HG02759 (cell line): Measurements from ENCODE around the gene SPOUT1.
"Not testable (repeated sequence)": the region's sequence is repeated elsewhere in the genome, so short reads cannot be mapped to it uniquely, and the experiment has no call there.

Source experiments
- ATAC-seq: cut with Tn5 transposase; IDR thresholded peaks from one replicate; pipeline ENCODE4 v1.9.1; 2021; ENCODE audit warnings: mild to moderate bottlenecking, moderate library complexity; ENCODE audit not compliant: unreplicated experiment

Gene SPOUT1

GRCh38 chr9:128829477-128830251 lies at the start of gene SPOUT1:
Gene SPOUT1 (minus strand): TSS chr9:128829794. CDS start chr9:128829780, 14 bp downstream.
- peak; percentile 97 for ATAC-seq

GRCh38 chr9:128877852-128878251 lies 48.3 kb upstream of the SPOUT1 start:
- ATAC-seq = no peak

DNA sequence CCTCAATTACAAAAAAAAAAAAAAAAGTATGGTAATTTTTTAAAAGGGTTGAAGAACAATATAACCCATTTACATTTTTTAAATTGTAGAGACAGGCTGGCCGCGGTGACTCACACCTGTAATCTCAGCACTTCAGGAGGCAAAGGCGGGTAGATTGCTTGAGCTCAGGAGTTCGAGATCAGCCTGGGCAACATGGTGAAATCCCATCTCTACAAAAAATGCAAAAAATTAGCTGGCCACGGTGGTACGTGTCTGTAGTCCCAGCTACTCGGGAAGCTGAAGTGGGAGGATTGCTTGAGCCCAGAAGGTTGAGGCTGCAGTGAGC lies 41.3 kb upstream of the SPOUT1 start:
- ATAC-seq = not testable (repeated sequence)

DNA sequence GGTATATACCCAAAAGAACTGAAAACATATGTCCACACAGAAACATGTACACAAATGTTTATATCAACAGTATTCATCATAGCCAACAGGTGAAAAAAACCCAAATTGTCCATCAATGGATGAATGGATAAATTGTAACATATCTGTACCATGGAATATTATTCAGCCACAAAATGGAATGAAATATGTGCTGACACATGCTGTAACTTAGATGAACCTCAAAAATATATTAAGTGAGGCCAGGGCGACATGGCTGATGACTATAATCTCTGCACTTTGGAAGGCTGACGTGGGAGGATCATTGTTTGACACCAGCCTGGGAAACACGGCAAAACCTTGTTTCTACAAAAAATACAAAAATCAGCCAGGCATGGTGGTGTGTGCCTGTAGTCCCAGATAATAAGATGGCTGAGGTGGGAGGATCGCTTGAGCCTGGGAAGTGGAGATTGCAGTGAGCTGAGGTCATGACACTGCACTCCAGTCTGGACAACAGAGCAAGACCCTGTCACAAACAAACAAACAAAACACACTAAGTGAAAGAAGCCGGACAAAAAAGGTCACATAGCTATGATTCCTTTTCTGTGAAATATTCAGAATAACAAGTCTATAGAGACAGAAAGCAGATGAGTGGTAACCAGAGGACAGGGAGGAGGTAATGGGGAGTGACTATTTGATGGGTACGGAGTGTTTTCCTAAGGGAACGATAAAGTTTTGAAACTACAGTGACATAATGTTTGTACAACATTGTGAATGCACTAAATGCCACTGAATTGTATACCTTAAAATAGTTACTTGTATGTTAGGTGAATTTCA lies 40.7 kb upstream of the SPOUT1 start:
- no peak for ATAC-seq

DNA sequence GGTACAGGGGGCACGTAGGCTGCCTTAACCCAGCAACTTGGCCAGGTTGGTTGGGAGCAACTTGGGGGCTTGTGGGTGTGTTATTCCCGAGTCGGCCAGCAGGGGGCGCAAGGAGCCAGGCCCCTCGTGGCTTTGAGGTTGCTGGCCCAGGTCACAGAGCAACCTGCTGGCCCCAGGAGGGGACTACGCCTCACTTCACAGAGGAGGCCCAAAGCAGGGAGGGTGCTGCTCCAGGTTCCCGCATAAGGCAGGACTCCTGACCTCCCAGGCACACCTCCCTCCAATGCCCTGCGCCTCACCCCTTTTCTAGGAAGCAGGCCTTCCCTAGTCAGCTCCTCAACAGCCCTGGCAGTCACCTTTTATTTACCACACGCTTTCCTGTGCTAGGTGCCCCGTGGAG lies 34.1 kb upstream of the SPOUT1 start:
- no peak for ATAC-seq

- no peak for ATAC-seq
Measured at GRCh38 chr9:128862401-128862851, 32.8 kb upstream of the SPOUT1 start.

GRCh38 chr9:128861501-128861900 lies 31.9 kb upstream of the SPOUT1 start:
- ATAC-seq = no peak

DNA sequence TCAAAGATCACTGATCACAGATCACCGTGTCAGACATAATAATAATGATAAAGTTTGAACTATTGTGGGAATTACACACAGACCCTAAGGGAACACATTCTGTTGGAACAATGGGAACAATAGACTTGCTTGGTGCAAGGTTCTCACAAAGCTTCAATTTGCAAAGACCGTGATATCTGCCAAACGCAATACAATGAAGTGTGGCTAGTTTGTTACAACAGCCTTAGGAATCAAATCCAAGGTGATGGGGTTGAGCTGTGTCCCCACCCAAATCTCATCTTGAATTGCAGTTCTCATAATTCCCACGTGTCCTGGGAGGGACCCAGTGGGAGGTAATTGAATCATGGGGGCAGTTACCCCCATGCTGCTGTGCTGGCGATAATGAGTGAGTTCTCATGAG lies 31.3 kb upstream of the SPOUT1 start:
- ATAC-seq = no peak

GRCh38 chr9:128858476-128858875 lies 28.9 kb upstream of the SPOUT1 start:
- ATAC-seq = not testable (repeated sequence)

GRCh38 chr9:128854454-128854853 lies 24.9 kb upstream of the SPOUT1 start:
- ATAC-seq = not testable (repeated sequence)

DNA sequence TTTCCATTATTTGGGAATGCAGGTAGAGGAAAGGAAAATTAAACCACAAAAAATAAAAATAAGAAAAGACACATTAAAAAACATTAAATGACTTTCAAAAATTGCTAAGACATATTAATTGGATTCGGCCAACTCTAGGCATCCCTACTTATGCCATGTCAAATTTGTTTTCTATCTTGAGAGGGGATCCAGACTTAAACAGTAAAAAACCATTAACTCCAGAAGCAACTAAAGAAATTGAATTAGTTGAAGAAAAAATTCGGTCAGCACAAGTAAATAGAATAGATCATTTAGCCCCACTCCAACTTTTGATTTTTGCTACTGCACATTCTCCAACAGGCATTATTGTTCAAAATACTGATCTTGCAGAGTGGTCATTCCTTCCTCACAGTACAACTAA lies 23.1 kb upstream of the SPOUT1 start:
- ATAC-seq = not testable (repeated sequence)

DNA sequence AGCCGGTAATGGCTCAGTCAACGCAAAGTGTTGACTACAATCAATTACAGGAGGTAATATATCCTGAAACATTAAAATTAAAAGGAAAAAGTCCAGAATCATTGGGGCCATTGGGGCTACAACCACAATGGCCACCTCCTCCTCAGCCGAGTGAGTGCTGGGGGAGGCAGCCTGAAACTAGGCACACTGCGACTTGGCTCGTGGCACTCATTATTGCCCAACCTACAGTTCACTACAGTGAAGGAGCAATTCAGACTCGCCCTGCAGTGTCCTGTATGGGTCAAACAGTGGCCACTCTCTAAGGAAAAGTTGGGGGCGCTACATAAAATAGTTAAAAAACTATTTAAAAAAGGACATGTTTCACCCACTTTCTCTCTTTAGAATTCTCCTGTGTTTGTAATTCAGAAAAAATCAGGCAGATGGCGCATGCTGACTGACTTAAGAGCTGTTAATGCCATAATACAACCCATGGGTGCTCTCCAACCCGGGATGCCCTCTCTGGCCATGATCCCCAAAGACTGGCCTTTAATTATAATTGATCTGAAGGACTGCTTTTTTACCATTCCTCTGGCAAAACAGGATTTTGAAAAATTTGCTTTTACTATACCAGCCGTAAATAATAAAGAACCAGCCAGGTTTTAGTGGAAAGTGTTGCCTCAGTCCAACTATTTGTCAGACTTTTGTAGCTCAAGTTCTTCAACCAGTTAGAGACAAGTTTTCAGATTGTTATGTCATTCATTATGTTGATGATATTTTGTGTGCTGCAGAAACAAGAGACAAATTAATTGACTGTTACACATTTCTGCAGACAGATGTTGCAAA lies 22.4 kb upstream of the SPOUT1 start:
- not testable (repeated sequence) for ATAC-seq

DNA sequence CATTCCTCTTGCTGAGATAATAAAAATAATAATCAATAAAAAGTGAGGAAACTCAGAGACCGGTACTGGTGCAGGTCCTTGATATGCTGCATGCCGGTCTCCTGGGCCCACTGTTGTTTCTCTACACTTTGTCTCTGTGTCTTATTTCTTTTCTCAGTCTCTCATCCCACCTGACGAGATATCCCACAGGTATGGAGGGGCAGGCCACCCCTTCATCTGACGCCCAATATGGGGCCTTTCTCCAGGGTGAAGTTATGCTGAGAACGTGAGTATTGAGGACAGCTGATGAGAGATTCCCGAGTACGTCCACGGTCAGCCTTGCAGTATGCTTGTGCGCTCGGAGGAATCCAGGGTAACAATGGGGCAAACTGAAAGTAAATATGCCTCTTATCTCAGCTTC lies 21.4 kb upstream of the SPOUT1 start:
- ATAC-seq = not testable (repeated sequence)

- ATAC-seq = no peak
Measured at GRCh38 chr9:128847803-128848202, 18.2 kb upstream of the SPOUT1 start.

DNA sequence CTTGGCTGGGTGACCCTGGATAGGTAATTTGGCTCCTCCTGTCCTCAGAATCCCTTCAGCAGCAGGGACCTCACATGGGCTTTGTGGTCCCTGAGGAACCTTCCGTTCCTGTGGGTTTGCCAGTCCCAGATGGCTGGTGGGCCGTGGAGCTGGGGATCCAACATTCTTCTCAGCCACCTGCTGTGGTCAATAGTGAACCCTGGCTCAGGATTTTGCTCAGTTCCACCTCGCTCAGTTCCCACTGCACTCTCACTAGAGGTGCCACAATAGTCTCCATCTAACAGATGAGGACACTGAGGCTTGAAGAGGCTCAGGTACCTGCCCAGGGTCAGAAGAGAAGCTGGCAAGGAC lies 17.1 kb upstream of the SPOUT1 start:
- no peak for ATAC-seq

GRCh38 chr9:128845186-128845931 lies 15.8 kb upstream of the SPOUT1 start:
- no peak for ATAC-seq

GRCh38 chr9:128843171-128843570 lies 13.6 kb upstream of the SPOUT1 start:
- ATAC-seq = not testable (repeated sequence)

DNA sequence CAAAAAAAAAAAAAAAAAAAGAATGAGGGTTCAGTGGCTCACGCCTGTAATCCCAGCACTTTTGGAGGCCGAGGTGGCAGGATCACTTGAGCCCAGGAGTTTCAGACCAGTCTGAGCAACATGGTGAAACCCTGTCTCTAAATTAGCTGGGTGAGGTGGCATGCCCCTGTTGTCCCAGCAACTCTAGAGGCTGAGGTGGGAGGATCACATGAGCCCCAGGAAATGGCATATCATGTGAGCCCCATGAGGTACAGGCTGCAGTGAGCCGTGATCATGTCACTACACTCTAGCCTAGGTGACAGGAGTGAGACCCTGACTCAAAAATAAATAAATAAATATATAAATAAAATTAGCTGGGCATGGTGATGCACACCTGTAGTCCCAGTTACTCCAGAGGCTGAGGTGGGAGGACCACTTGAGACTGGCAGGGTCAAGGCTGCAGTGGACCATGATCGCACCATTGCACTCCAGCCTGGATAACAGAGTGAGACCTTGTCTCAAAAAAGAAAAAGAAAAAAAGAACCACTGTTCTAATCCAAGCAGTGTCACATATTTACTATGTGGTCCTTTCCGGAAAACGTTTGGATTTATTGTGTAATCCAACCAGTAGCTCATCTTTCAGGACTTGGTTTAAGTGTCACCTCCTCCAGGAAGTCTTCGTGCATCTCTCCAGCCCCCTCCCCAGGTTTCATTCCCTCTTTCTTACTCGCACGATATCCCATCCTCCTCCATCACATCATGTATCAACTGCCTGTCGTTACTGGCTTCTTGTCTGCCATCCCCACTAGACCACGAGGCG lies 12.3 kb upstream of the SPOUT1 start:
- no peak for ATAC-seq

DNA sequence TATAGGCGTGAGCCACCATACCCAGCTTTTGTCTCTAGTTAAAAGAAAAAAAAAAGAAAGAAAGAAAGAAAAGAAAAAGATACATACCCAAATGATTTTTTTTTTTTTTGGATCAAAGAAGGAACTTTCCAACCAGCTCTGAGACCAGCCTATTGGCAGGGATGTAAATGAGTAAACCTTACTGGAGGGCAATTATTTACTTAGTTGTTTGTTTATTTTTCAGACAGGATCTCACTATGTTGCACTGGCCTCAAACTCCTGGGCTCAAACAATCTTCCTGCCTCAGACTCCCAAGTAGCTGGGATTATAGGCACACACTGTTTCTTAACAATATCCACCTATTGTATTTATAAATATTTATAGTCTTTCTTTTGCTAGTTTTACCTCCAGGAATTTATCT lies 10.9 kb upstream of the SPOUT1 start:
- ATAC-seq = no peak

DNA sequence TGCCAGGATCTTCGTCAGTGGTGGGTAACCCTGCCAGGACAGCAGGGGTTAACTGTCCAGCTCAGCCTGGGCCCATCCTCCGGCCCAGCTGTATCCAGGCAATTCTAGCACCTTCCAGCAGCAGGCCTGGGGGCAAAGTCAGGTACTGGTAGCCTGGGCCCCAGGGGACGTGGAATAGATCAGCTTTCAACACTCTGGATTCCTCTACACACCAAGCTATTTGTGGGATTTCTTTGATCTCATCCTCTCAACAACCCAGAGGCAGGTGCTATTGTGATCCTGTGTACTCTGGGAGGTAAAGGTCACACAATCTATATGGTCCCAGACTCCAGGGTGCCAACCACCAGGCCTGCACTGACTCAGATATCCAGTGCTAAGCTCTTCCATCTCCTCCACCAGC lies 8.7 kb upstream of the SPOUT1 start:
- no peak for ATAC-seq
